HepG2 (cell line): Measurements from ENCODE around the gene PPP1R15B. TPM values are rescaled to one million over a fixed set of nuclear protein-coding genes. Genes with fewer than 3 reads are reported as not detected.

Experiments
- ELK4 ChIP-seq: sonication (generic); formaldehyde crosslinking; IDR thresholded peaks from 2 replicates; pipeline ENCODE4 v1.9.0; 2021; ENCODE audit warnings: missing genetic modification reagents, borderline replicate concordance
- FLYWCH1 ChIP-seq: sonication (generic); formaldehyde crosslinking; IDR thresholded peaks from 2 replicates; pipeline ENCODE4 v1.8.1; 2023; ENCODE audit warnings: mild to moderate bottlenecking, missing genetic modification reagents
- GPBP1L1 ChIP-seq: sonication (generic); formaldehyde crosslinking; IDR thresholded peaks from 2 replicates; pipeline ENCODE4 v1.5.0; 2020; ENCODE audit warnings: mild to moderate bottlenecking, missing genetic modification reagents
- HOMEZ ChIP-seq: IDR thresholded peaks from 2 replicates; pipeline ENCODE4 v1.6.1; 2016; ENCODE audit warnings: low read depth
- HOXA7 ChIP-seq: sonication (generic); formaldehyde crosslinking; IDR thresholded peaks from 2 replicates; pipeline ENCODE4 v1.8.1; 2022; ENCODE audit warnings: mild to moderate bottlenecking, missing genetic modification reagents, moderate library complexity
- JUNB ChIP-seq: sonication (generic); formaldehyde crosslinking; IDR thresholded peaks from 2 replicates; pipeline ENCODE4 v1.8.0; 2022; ENCODE audit warnings: missing genetic modification reagents, mild to moderate bottlenecking, borderline replicate concordance
- LCORL ChIP-seq, 2 experiments: fragments of 450-650 bp in 1 of 2; sonication (generic) in 1 of 2; formaldehyde crosslinking in 1 of 2; IDR thresholded peaks; 2 replicates each; pipeline versions ENCODE4 v1.5.0 to v1.6.1; 2017 to 2020; ENCODE audit warnings: antibody characterized with exemption in 1 of 2, missing genetic modification reagents in 1 of 2
- MLX ChIP-seq: IDR thresholded peaks from 2 replicates; pipeline ENCODE4 v1.6.1; 2016
- NONO ChIP-seq, 2 experiments: fragments of 450-650 bp in 1 of 2; sonication (generic) in 1 of 2; formaldehyde crosslinking in 1 of 2; IDR thresholded peaks in 1 of 2; conservative IDR thresholded peaks in 1 of 2; 2 replicates each; pipeline versions ENCODE4 v1.6.1 to v1.8.0; 2017 to 2022; ENCODE audit warnings: mild to moderate bottlenecking in 1 of 2, missing genetic modification reagents in 1 of 2, moderate library complexity in 1 of 2
- PCBP2 ChIP-seq: fragments of 200-400 bp; formaldehyde crosslinking; optimal IDR thresholded peaks from 2 replicates; pipeline ENCODE3; 2018; ENCODE audit warnings: low read length, low read depth; ENCODE audit not compliant: poor library complexity, severe bottlenecking
- SMARCE1 ChIP-seq: fragments of 450-650 bp; IDR thresholded peaks from 2 replicates; pipeline ENCODE4 v1.6.1; 2017; ENCODE audit warnings: borderline replicate concordance
- TBL1XR1 ChIP-seq: fragments of 150-350 bp; IDR thresholded peaks from 2 replicates; pipeline ENCODE4 v1.6.1; 2014; ENCODE audit warnings: borderline replicate concordance, low read length; ENCODE audit not compliant: partially characterized antibody
- TOE1 ChIP-seq: sonication (generic); formaldehyde crosslinking; IDR thresholded peaks from 2 replicates; pipeline ENCODE4 v1.4.0; 2020; ENCODE audit warnings: mild to moderate bottlenecking, missing genetic modification reagents
- U2AF2 ChIP-seq: fragments of 200-400 bp; formaldehyde crosslinking; IDR thresholded peaks from 2 replicates; pipeline ENCODE4 v1.6.1; 2017; ENCODE audit warnings: low read depth, mild to moderate bottlenecking, low read length
- YEATS2 ChIP-seq: sonication (generic); formaldehyde crosslinking; IDR thresholded peaks from 2 replicates; pipeline ENCODE4 v1.4.0; 2020; ENCODE audit warnings: missing genetic modification reagents, borderline replicate concordance
- ZNF34 ChIP-seq: sonication (generic); formaldehyde crosslinking; IDR thresholded peaks from 2 replicates; pipeline ENCODE4 v1.4.0; 2020; ENCODE audit warnings: mild to moderate bottlenecking, missing genetic modification reagents, borderline replicate concordance
- ZNF343 ChIP-seq: sonication (generic); formaldehyde crosslinking; IDR thresholded peaks from 2 replicates; pipeline ENCODE4 v1.4.0; 2020; ENCODE audit warnings: mild to moderate bottlenecking, missing genetic modification reagents
- ZNF510 ChIP-seq: sonication (generic); formaldehyde crosslinking; IDR thresholded peaks from 2 replicates; pipeline ENCODE4 v1.4.0; 2020; ENCODE audit warnings: low read depth, mild to moderate bottlenecking, missing genetic modification reagents
- ZNF558 ChIP-seq: sonication (generic); formaldehyde crosslinking; IDR thresholded peaks from 2 replicates; pipeline ENCODE4 v1.9.0; 2022; ENCODE audit warnings: mild to moderate bottlenecking, missing genetic modification reagents, borderline replicate concordance
- ZNF572 ChIP-seq: sonication (generic); formaldehyde crosslinking; IDR thresholded peaks from 2 replicates; pipeline ENCODE4 v1.5.1; 2020; ENCODE audit warnings: mild to moderate bottlenecking, missing genetic modification reagents
- ZNF687 ChIP-seq: sonication (generic); formaldehyde crosslinking; IDR thresholded peaks from 2 replicates; pipeline ENCODE4 v1.5.1; 2020; ENCODE audit warnings: mild to moderate bottlenecking, missing genetic modification reagents, moderate library complexity
- polyA plus RNA-seq, 8 experiments: library from polyadenylated mRNA; depleted of rRNA in 3 of 8; stranded (reverse) in 7 of 8; unstranded in 1 of 8; fragments of >200 nt; fragmentation: Illumina TruSeq in 4 of 8; extraction: Trizol in 4 of 8; gene quantifications; 2 replicates each; pipeline versions ENCODE4 v1.2.1 to v1.2.3, GENCODE V29; 2011 to 2016; ENCODE audit warnings: low read depth in 4 of 8, missing spikeins in 1 of 8, mixed read lengths in 1 of 8; ENCODE audit not compliant: insufficient read depth in 1 of 8
- total RNA-seq, 5 experiments: library from RNA; depleted of rRNA; stranded (reverse); fragments of >200 nt; fragmentation: Illumina TruSeq; extraction: Trizol; gene quantifications; 2 replicates each; pipeline ENCODE4 v1.2.3, GENCODE V29; 2016; ENCODE audit warnings: low read depth in 1 of 5

Gene PPP1R15B
- total and polyA plus RNA-seq, 2 of the 13 experiments (the other 11 are each of a cell fraction or from before 2014, with no cell fraction given) = 13.4 to 23.8 TPM

- TF ChIP-seq GPBP1L1 (CRISPR knock-in tag) (no peak), MLX (no peak), YEATS2 (no peak), ZNF34 (CRISPR knock-in tag) (no peak), LCORL (IDR thresholded peaks at IDR 0.05) (no peak), LCORL (CRISPR knock-in tag; IDR thresholded peaks at IDR 0.05) (no peak), NONO (IDR thresholded peaks at IDR 0.05) (no peak), NONO (CRISPR knock-in tag; conservative IDR thresholded peaks at IDR 0.05) (no peak), ELK4 (no peak), JUNB (CRISPR knock-in tag) (no peak), TOE1 (CRISPR knock-in tag) (no peak), U2AF2 (no peak), ZNF510 (CRISPR knock-in tag) (0 out of 2 replicates have a peak, but pooled peaks have one; percentile 62), ZNF558 (CRISPR knock-in tag) (no peak), ZNF572 (CRISPR knock-in tag) (0 out of 2 replicates have a peak, but pooled peaks have one; percentile 29), ZNF687 (peak; percentile 25), ZNF343 (CRISPR knock-in tag) (0 out of 2 replicates have a peak, but pooled peaks have one; percentile 45), FLYWCH1 (CRISPR knock-in tag) (no peak), HOXA7 (CRISPR knock-in tag) (no peak), PCBP2 (no peak), SMARCE1 (no peak), TBL1XR1 (no peak), HOMEZ (CRISPR knock-in tag) (no peak)
Observed at GRCh38 chr1:204445860-204446412, 34.3 kb upstream of the PPP1R15B start (continued).
